GM21619 (cell line): ENCODE results near the gene SH2D2A.

Experiments
- ATAC-seq: cut with Tn5 transposase; IDR thresholded peaks from one replicate; pipeline ENCODE4 v1.9.1; 2021; ENCODE audit not compliant: unreplicated experiment

The SH2D2A gene

GRCh38 chr1:156805766-156806511 lies 10.7 kb downstream of the SH2D2A start:
- ATAC-seq = no peak

- no peak for ATAC-seq
These were observed 11.9 kb downstream of the SH2D2A start for GRCh38 chr1:156804572-156805243.

GRCh38 chr1:156804026-156804425 lies 12.6 kb downstream of the SH2D2A start:
- no peak for ATAC-seq

- no peak for ATAC-seq
These were observed 13.4 kb downstream of the SH2D2A start for GRCh38 chr1:156803086-156803851.

- no peak for ATAC-seq
These were observed 14.2 kb downstream of the SH2D2A start for GRCh38 chr1:156802421-156802935.

- no peak for ATAC-seq
These were observed 15.1 kb downstream of the SH2D2A start for GRCh38 chr1:156801409-156802121.

- ATAC-seq = no peak
These were observed 19.3 kb downstream of the SH2D2A start for GRCh38 chr1:156797212-156797871.

GRCh38 chr1:156796340-156797097 lies 20.1 kb downstream of the SH2D2A start:
- ATAC-seq = no peak

GRCh38 chr1:156795787-156796186 lies 20.9 kb downstream of the SH2D2A start:
- ATAC-seq = no peak

- no peak for ATAC-seq
These were observed 21.3 kb downstream of the SH2D2A start for GRCh38 chr1:156795374-156795733.

- no peak for ATAC-seq
These were observed 21.9 kb downstream of the SH2D2A start for GRCh38 chr1:156794506-156795373.

GRCh38 chr1:156789621-156790318 lies 26.9 kb downstream of the SH2D2A start:
- no peak for ATAC-seq

- ATAC-seq = no peak
These were observed 28.5 kb downstream of the SH2D2A start for GRCh38 chr1:156788136-156788535.

- ATAC-seq = no peak
These were observed 30.0 kb downstream of the SH2D2A start for GRCh38 chr1:156786640-156787039.

GRCh38 chr1:156785458-156785857 lies 31.2 kb downstream of the SH2D2A start:
- ATAC-seq = no peak

GRCh38 chr1:156781585-156782186 lies 35.0 kb downstream of the SH2D2A start:
- ATAC-seq = no peak

GRCh38 chr1:156777573-156777972 lies 39.1 kb downstream of the SH2D2A start:
- ATAC-seq = no peak

- ATAC-seq = no peak
These were observed 39.7 kb downstream of the SH2D2A start for GRCh38 chr1:156776942-156777341.
